Activated T-helper 2 cell treated with anti-CD3 and anti-CD28 coated beads, Interferon-gamma antibody, Interleukin-2, Interleukin-4, amounts not matched to agents 10 μg/mL and 5 μg/mL and 100 μg/mL, durations not matched to agents 14 hours and 24 hours and 36 hours (primary cell): ENCODE results near the gene GPR176. TPM values are rescaled to one million over a fixed set of nuclear protein-coding genes. Genes with fewer than 3 reads are reported as not detected.

Experiments
- total RNA-seq: library from RNA; stranded (reverse); gene quantifications from 2 replicates; pipeline ENCODE4 v1.2.3, GENCODE V29; 2022

The GPR176 gene
- total RNA-seq, 1 donor from 2014 or later, result 0.34 TPM

Other genes starting within 250 kb of the GPR176 start
- 0.14 and 0.16 TPM in 2 replicates for gene FSIP1, start 137.4 kb downstream of the GPR176 start, total RNA-seq
- gene EIF2AK4, start 13.8 kb upstream of the GPR176 start, total RNA-seq, result 58.9 and 61.9 TPM in 2 replicates
- 160 and 167 TPM in 2 replicates for gene SRP14, start 118.9 kb upstream of the GPR176 start, total RNA-seq
- gene BMF, start 188.6 kb upstream of the GPR176 start, total RNA-seq, result 16.1 and 17.9 TPM in 2 replicates
- 70.7 and 73.1 TPM in 2 replicates for gene BUB1B, start 240.8 kb upstream of the GPR176 start, total RNA-seq